HG02852 (cell line): ENCODE results near the gene ADORA1.

Experiments
- ATAC-seq: cut with Tn5 transposase; IDR thresholded peaks from one replicate; pipeline ENCODE4 v1.9.1; 2021; ENCODE audit warnings: mild to moderate bottlenecking, moderate library complexity; ENCODE audit not compliant: unreplicated experiment

ADORA1 gene

GRCh38 chr1:203127666-203128430 lies at the start of gene ADORA1:
TSS of gene ADORA1 (plus strand) at chr1:203127726. CDS start at chr1:203128842, 1,116 bp downstream.
- no peak for ATAC-seq

- ATAC-seq: no peak
Observed at GRCh38 chr1:203077956-203078355, 49.6 kb upstream of the ADORA1 start.

GRCh38 chr1:203078478-203078877 lies 49.0 kb upstream of the ADORA1 start:
- no peak for ATAC-seq

DNA sequence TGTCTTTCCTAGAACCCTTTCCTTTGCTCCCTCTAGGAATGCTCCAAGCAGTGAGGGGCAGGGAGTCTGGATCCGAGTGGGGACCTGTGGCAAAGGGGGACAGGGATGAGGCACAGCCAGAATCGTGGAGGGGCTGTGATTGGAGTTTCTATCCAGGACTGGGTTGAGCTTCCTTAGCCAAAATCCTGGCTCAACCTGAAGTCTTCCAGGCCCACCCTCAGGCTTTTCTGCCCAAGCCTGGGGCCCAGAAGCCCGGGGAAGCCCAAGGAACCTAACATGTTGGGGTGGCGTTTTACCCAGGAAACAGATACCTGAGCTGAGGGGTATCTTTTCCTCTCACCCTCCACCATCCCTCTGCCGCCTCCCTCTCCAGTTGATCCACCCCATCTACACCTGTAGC lies 47.1 kb upstream of the ADORA1 start:
- ATAC-seq: no peak

DNA sequence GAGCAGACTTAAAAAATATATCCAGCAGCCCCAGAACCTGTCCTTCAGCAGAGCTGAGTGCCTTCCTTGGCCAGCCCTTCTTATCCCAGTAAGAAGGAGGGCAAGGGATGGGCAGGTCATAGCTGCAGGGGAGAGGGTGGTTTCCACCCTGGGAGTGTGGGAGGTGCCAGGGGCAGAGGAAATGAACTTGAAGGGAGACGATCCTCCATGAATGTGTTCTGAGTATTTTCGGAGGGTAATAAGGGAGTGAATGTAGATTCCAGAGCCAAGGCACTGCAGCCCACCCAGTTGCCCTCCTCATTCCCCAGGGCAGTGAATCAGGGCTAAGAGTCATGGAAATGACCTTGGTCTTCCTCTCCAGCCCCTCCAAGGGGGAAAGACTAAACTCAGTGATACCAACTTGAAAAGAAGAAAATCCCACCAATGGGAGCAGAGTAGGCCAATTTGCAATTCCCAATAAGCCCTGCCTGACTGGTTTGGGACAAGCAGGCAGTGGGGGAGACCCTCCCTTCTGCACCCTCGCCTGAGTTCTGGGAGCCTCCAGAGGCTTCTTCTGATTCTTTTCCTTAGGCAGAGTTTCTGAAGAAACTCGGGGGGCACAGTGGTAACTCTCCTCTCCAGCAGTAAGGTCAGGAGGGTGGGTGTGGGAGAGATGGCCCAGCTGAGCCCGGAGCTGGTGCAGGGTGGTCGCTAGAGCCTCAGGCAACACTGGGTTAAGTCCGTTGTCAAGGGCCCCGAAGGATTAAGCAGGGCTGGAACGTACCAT lies 45.9 kb upstream of the ADORA1 start:
- ATAC-seq: no peak

DNA sequence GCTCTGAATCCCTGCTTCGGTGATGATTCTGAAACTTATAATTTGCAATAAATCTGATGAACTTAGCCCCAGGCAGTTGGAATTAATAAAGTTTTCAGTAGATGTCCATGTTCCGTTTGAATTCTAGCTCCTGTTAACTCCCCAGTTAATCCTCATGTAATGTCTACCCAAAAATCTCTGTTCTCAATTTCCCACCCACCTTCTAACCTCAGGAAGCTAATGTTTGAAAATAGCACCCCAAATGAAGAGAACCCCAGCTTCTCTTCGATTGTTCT lies 45.4 kb upstream of the ADORA1 start:
- ATAC-seq: no peak

DNA sequence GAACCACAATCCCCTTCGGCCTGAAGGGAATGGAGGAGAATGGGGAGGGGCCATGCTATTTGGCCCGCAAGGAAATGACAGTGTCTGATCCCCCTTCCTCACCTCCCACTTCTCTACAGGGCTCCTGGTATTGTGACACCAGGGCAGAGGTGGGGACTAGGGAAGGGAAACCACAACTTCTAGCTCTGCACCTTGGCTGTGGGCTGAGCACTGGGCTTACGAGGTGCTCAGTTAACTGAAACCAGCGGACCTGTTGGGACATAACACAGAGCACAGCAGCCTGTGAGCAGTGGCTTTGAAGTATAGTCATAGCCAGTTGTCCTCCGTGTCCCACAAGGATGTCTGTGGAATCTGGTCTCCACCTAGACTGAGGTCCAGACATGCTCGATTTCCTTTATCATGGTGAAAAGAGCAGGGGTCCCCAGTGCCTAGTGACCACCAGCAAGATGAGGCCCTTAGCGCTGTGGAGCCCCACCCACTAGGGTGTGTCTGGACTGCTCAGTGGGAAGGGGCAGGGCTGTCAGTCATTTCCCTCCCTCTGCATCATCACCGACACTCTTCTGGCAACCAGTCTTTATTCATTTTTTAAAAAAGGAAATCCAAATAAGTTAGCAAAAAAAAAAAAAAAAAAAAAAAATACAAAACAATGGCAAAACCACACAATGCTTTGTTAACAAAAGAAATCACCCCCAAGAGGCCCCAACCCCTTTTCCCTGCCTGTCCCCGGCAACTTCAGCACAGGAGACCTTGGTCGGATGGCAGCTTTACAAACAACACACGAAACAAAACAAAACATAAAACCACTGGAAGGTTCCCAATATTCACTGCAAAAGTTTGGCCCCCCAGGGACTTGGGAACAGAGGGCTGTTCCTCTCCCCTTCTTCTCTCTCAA lies 44.7 kb upstream of the ADORA1 start:
- ATAC-seq: no peak

DNA sequence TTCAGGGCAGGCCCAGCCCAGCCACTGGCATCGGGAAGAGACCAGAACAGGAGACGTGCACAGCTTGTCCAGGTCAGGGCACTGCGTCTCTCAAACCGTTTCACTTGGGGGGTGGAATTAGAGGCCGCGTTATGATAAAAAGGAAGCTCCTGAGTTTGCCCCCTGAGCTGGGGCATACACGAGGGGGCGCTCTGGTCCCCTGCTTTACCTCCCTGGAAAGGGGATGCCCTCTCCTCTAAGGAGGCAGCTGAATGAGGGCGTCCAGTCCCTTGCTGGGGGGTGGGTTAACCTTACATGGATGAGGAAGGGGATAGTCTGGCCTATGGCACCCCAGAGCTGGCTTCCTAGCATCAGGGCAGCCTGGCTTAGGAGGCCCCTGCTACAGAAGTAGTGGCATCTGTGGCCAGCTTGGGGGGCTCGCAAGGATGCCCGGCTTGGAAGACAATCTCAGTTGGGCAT lies 44.0 kb upstream of the ADORA1 start:
- ATAC-seq: no peak

GRCh38 chr1:203084588-203085527 lies 42.7 kb upstream of the ADORA1 start:
- ATAC-seq: no peak

DNA sequence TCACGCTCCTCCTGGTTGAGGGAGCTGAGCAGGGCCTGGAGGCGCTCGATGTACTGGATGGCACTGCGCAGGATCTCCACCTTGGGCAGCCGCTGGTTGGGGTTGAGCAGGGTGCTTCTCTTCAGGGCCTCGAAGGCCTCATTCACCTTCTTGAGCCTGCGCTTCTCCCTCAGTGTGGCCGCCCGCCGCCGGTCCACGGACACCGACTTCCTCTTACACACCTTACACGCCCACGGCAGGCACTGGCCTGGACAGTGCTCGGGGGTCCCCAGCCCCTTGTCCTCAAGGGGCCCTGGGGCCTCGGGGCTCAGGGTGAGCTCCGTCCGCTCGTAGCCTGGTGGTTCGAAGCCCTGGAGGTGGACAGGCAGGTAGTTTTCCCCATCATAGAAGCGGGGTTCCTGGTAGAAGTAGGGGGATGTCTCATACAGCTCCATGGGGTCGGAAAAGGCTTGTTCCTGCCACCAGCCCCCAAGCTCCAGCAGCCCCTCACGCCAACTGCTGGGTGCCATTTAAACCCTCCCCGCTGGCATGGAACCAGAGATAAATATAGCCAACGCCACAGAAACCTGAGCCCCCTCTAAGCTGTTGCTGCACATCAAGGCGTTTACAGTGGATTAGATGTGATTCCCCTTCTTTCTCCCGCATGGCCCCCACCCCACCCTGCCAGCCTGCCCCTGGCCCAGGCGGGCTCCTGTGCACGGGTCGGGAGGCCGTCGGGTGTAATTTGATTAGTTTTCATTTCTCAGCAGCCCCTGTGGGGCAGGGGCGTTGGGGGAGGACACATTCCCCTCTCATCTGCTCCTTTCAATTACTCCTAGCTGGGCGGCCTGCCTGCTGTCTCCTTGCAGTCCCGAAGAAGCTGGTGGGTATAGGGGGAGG lies 41.8 kb upstream of the ADORA1 start, which contains the start of gene MYOG:
Gene MYOG, minus strand, starts transcription at position 485 of the 879 bp plus-strand sequence. Its CDS starts 51 bp downstream, at position 434.
- no peak for ATAC-seq

- ATAC-seq: no peak
Observed at GRCh38 chr1:203086992-203087763, 40.3 kb upstream of the ADORA1 start.

DNA sequence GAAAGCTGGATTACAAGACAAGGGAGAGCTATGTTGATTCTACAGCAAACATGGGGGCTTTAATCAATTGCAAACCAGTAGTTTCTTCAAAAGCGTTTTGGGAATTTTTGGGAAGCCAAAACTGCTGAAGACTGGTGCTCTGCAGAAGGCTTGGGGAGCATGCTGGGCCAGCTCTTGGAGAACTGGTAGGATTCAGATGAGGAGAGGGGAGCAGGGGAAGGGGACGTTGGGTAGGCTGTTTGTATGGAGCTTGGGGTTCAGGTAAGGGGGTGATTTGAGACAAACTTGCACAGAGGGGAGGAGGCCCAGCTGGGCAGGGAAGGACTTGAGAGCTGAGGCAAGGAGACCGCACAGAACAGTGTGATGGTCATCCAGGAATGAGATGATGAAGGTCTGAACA lies 39.1 kb upstream of the ADORA1 start:
- no peak for ATAC-seq

GRCh38 chr1:203089001-203089650 lies 38.4 kb upstream of the ADORA1 start:
- ATAC-seq: no peak

DNA sequence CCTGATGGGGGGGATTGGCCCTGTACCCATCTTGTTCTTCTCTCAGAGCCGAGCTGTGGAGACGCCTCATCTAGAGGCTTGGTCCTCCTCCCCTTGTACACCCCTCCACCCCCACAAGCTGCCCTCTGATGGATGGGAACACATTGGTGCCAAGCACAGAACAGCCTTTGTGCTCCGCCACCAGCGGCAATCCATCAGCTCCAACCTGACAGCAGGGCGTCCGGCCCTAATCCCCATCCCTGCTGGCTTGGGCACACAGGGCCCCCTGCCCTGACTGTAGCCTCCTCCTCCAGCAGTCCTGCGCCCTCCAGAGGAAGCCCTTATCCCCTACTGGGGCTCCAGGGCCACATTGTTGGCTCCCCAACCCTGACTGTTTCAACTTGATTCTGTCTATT lies 37.9 kb upstream of the ADORA1 start:
- ATAC-seq: no peak

DNA sequence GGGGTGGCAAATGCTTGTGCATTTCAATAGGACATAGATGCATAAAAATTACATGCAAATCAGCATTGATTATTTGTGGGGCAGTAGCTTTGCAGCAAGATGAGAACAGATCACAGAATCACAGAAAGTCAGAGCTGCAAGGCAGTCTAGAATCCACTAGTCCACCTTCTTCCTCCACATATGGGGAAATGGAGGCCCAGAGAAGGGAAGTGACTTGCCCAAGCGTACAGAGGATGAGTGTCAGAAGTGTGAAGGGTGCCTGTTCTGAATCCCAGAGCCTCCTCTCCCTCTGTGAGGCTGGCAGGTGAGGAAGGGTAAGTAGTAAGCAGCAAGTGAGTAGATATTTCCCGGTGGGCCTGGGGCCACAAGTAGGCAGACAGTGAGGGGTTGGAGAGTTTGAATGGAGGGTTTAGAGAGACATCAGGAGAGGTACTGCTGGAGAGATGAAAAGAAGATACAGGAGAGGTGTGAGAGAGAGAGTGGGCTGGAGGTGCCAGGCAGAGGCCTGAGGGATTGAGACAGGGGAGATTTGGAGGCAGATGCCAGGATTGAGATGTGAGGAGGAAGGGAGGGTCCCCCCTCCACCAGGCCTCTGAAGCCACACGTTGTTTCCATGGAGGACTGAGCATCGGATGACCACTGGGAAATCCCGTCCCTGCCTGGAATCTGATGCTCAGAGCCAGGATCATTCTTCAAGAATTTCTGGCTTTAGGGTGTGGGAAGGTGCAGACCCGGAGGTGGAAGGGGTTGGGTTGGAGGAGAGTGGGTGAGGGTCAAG lies 36.9 kb upstream of the ADORA1 start:
- no peak for ATAC-seq

DNA sequence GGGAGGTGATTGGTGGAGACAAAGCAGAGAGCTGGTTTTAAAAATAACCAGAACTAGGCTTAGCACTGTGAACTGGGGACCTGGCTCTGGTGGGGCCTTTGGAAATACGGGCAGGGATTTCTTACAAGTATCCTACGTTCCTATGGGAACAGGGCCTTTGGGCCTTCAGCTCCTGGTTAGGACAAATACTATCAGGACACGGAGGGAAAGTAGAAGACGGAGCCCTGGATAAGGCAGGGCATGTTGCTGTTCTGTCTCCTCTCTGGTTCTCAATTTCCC lies 36.4 kb upstream of the ADORA1 start:
- ATAC-seq: no peak

DNA sequence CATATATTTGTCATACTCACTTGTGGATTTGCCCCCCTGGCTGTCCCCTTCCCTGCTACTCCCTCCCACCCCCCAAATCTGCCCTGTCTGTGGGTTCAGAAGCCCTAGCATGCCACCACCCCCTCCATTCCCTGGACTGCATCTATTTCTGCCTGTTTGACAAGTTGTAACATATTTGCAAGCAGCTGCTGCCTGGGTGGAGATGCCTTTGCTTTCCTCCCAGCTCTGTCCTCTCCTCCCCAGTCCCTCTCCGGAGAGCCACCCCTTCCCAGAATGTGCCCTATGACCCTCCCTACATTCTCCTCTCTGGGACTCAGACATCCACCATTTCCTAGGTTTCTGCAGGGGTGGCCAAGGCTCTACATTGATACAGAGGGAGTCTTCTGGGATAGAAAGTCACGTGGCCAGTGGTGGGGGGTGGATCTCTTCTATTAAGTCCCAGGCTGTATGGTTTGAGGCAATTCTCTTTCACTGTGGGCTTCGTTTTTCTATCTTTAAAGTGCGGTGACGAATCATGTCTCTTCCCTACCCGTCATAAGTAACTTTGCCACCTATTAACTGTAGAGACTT lies 35.7 kb upstream of the ADORA1 start:
- ATAC-seq: no peak
